ELR (cell line): Measurements from ENCODE around the gene SLC25A27.
A peak's percentile ranks its signal among the peaks of the same experiment; 100 is the strongest.

Source experiments
- DNase-seq: peaks from one replicate; pipeline ENCODE4 v3.0.0-alpha.2; 2015; ENCODE audit warnings: low read depth

Gene SLC25A27

DNA sequence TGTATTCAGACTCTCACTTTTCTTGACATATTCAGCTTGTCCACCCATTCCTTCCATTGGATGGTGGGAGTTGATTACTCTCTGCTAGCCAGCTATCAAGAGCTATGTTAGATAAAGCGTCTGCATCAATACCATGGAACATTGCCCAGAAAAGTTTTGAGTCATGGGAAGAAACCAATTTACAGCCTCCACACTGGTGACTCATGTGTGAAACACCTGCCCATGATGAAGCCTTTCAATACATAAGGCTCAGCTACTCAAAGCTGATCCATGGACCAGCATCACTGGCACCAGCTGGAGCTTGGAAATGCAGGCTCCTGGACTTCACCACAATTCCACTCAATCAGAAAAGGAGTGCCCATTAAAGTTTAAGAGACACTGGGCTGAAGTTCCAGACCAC is 66.3 kb downstream of the SLC25A27 start:
- DNase-seq: peak; percentile 95

DNA sequence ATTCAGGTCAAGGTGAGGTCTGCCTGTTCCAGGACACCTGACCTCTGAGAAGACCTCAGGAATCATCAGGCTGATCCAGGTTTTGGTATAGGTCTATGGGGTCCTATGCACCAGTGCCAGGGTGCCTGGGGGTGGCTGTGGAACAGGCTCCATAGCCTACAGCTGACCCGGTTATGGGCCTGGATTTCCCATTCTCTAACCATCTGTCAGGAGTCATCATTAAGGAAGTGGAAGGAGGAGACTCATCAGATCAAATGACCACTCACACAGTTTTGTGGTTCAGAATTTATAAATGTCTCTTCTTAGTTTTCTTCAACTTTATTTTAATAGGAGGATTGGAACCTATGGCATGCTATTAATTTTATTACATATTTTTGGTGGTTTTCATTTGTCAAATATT is 67.6 kb downstream of the SLC25A27 start:
- no peak for DNase-seq
